ENCODE results near the gene ANKRD18A. TPM values are rescaled to one million over a fixed set of nuclear protein-coding genes. Genes with fewer than 3 reads are reported as not detected.

Gene ANKRD18A
- total RNA-seq, result 2.6 and 3.8 TPM in 2 replicates

GRCh38 chr9:38620483-38621433 lies at the start of gene ANKRD18A:
Gene ANKRD18A (minus strand): TSS chr9:38620596. CDS start chr9:38620285, 311 bp downstream.
- peak; percentile 77 for DNase-seq (ENCODE audit: low read depth)

- no peak for DNase-seq (ENCODE audit: low read depth)
Observed at GRCh38 chr9:38668791-38669466, 48.5 kb upstream of the ANKRD18A start.

GRCh38 chr9:38662763-38663593 lies 42.6 kb upstream of the ANKRD18A start:
- no peak for DNase-seq (ENCODE audit: low read depth)

- DNase-seq (ENCODE audit: low read depth), result no peak
Observed at GRCh38 chr9:38659538-38659937, 39.1 kb upstream of the ANKRD18A start.

- no peak for DNase-seq (ENCODE audit: low read depth)
Observed at GRCh38 chr9:38656896-38657295, 36.5 kb upstream of the ANKRD18A start.

GRCh38 chr9:38652486-38652885 lies 32.1 kb upstream of the ANKRD18A start:
- no peak for DNase-seq (ENCODE audit: low read depth)

- DNase-seq (ENCODE audit: low read depth), result no peak
Observed at GRCh38 chr9:38652044-38652443, 31.6 kb upstream of the ANKRD18A start.

GRCh38 chr9:38651400-38652042 lies 31.1 kb upstream of the ANKRD18A start:
- DNase-seq (ENCODE audit: low read depth), result no peak

GRCh38 chr9:38650564-38650963 lies 30.2 kb upstream of the ANKRD18A start:
- DNase-seq (ENCODE audit: low read depth), result no peak

- no peak for DNase-seq (ENCODE audit: low read depth)
Observed at GRCh38 chr9:38649731-38650363, 29.5 kb upstream of the ANKRD18A start.

GRCh38 chr9:38644601-38645000 lies 24.2 kb upstream of the ANKRD18A start:
- no peak for DNase-seq (ENCODE audit: low read depth)

GRCh38 chr9:38643815-38644173 lies 23.4 kb upstream of the ANKRD18A start:
- no peak for DNase-seq (ENCODE audit: low read depth)

GRCh38 chr9:38642951-38643814 lies 22.8 kb upstream of the ANKRD18A start:
- no peak for DNase-seq (ENCODE audit: low read depth)

GRCh38 chr9:38641985-38642864 lies 21.8 kb upstream of the ANKRD18A start:
- peak; percentile 46 for DNase-seq (ENCODE audit: low read depth)

- DNase-seq (ENCODE audit: low read depth), result no peak
Observed at GRCh38 chr9:38641142-38641541, 20.7 kb upstream of the ANKRD18A start.

- DNase-seq (ENCODE audit: low read depth), result no peak
Observed at GRCh38 chr9:38639577-38639940, 19.2 kb upstream of the ANKRD18A start.

GRCh38 chr9:38638881-38639576 lies 18.6 kb upstream of the ANKRD18A start:
- DNase-seq (ENCODE audit: low read depth), result no peak

GRCh38 chr9:38634315-38634714 lies 13.9 kb upstream of the ANKRD18A start:
- DNase-seq (ENCODE audit: low read depth), result no peak

- no peak for DNase-seq (ENCODE audit: low read depth)
Observed at GRCh38 chr9:38629511-38629910, 9.1 kb upstream of the ANKRD18A start.

Measured in renal cortical epithelial cell (primary cell).